H9 (cell line): ENCODE data around the gene YY1. TPM values are rescaled to one million over a fixed set of nuclear protein-coding genes. Genes with fewer than 3 reads are reported as not detected.

Source experiments
- DNase-seq: peaks from one replicate; pipeline ENCODE4 v3.0.0-alpha.2; 2017
- H2AFZ ChIP-seq: one replicate; pipeline ENCODE4 v1.6.1; 2013; ENCODE audit warnings: mild to moderate bottlenecking, low read length, control low read depth, moderate library complexity
- H2AK5ac ChIP-seq: 2 replicates; pipeline ENCODE4 v1.6.1; 2013; ENCODE audit warnings: low read length, control low read depth, mixed read lengths; ENCODE audit not compliant: insufficient read length
- H2BK120ac ChIP-seq: one replicate; pipeline ENCODE4 v1.6.1; 2013; ENCODE audit warnings: low read depth, mild to moderate bottlenecking, low read length, control low read depth, inconsistent platforms; ENCODE audit not compliant: poor library complexity, severe bottlenecking
- H2BK12ac ChIP-seq: 2 replicates; pipeline ENCODE4 v1.6.1; 2013; ENCODE audit warnings: low read length, control low read depth, mixed read lengths, low read depth; ENCODE audit not compliant: insufficient read length
- H2BK15ac ChIP-seq: 2 replicates; pipeline ENCODE4 v1.6.1; 2013; ENCODE audit warnings: low read depth, low read length, control low read depth
- H2BK20ac ChIP-seq: one replicate; pipeline ENCODE4 v1.6.1; 2013; ENCODE audit warnings: low read depth, mild to moderate bottlenecking, low read length, control low read depth, inconsistent platforms; ENCODE audit not compliant: poor library complexity, severe bottlenecking
- H2BK5ac ChIP-seq: 2 replicates; pipeline ENCODE4 v1.6.1; 2013; ENCODE audit warnings: low read length, control low read depth, mixed read lengths; ENCODE audit not compliant: insufficient read length
- H3K14ac ChIP-seq: 2 replicates; pipeline ENCODE4 v1.6.1; 2013; ENCODE audit warnings: low read length, control low read depth; ENCODE audit not compliant: insufficient read depth
- H3K18ac ChIP-seq: 2 replicates; pipeline ENCODE4 v1.6.1; 2013; ENCODE audit warnings: low read depth, mild to moderate bottlenecking, mixed read lengths, low read length, control low read depth; ENCODE audit not compliant: insufficient read length
- H3K23ac ChIP-seq: 2 replicates; pipeline ENCODE4 v1.6.1; 2013; ENCODE audit warnings: low read length, control low read depth, mixed read lengths, low read depth; ENCODE audit not compliant: insufficient read length
- H3K23me2 ChIP-seq: 2 replicates; pipeline ENCODE4 v1.6.1; 2013; ENCODE audit warnings: low read depth, mild to moderate bottlenecking, mixed read lengths, low read length, control low read depth; ENCODE audit not compliant: insufficient read length, poor library complexity, severe bottlenecking
- H3K27ac ChIP-seq: 2 replicates; pipeline ENCODE4 v1.5.1; 2013; ENCODE audit warnings: low read length, control low read depth, mixed read lengths, low read depth; ENCODE audit not compliant: insufficient read length
- H3K27me3 ChIP-seq: 2 replicates; pipeline ENCODE4 v1.6.1; 2013; ENCODE audit warnings: low read length, control low read depth, inconsistent platforms; ENCODE audit not compliant: insufficient read depth
- H3K4ac ChIP-seq: 2 replicates; pipeline ENCODE4 v1.6.1; 2013; ENCODE audit warnings: low read depth, mild to moderate bottlenecking, control low read depth, inconsistent platforms, low read length, moderate library complexity
- H3K4me1 ChIP-seq: 2 replicates; pipeline ENCODE4 v1.6.1; 2013; ENCODE audit warnings: low read length, control low read depth, inconsistent platforms; ENCODE audit not compliant: insufficient read depth
- H3K4me2 ChIP-seq: 2 replicates; pipeline ENCODE4 v1.6.1; 2013; ENCODE audit warnings: low read length, control low read depth, mixed read lengths; ENCODE audit not compliant: insufficient read length, insufficient read depth
- H3K56ac ChIP-seq: 2 replicates; pipeline ENCODE4 v1.6.1; 2013; ENCODE audit warnings: low read depth, mild to moderate bottlenecking, mixed read lengths, low read length, control low read depth; ENCODE audit not compliant: insufficient read length
- H3K79me1 ChIP-seq: 2 replicates; pipeline ENCODE4 v1.6.1; 2013; ENCODE audit warnings: low read depth, mild to moderate bottlenecking, moderate library complexity, low read length, control low read depth, inconsistent platforms; ENCODE audit not compliant: insufficient read depth, poor library complexity, severe bottlenecking
- H3K79me2 ChIP-seq: 2 replicates; pipeline ENCODE4 v1.6.1; 2013; ENCODE audit warnings: low read length, control low read depth, inconsistent platforms; ENCODE audit not compliant: insufficient read depth
- H3K9ac ChIP-seq: 2 replicates; pipeline ENCODE4 v1.6.1; 2013; ENCODE audit warnings: low read length, control low read depth, mixed read lengths; ENCODE audit not compliant: insufficient read length; ENCODE audit errors: extremely low read depth
- H3K9me3 ChIP-seq: one replicate; pipeline ENCODE4 v1.6.1; 2013; ENCODE audit warnings: low read depth, low read length, inconsistent platforms; ENCODE audit not compliant: control insufficient read depth
- H3T11ph ChIP-seq: one replicate; pipeline ENCODE4 v1.6.1; 2013; ENCODE audit warnings: mild to moderate bottlenecking, low read length, control low read depth, inconsistent platforms
- H4K20me1 ChIP-seq: one replicate; pipeline ENCODE4 v1.6.1; 2013; ENCODE audit not compliant: control insufficient read depth, insufficient read length, insufficient read depth
- H4K5ac ChIP-seq: 2 replicates; pipeline ENCODE4 v1.6.1; 2013; ENCODE audit warnings: low read depth, mild to moderate bottlenecking, mixed read lengths, low read length, control low read depth; ENCODE audit not compliant: insufficient read length
- H4K8ac ChIP-seq: replicated peaks from 2 replicates; pipeline ENCODE4 v1.6.1; 2013; ENCODE audit warnings: low read length, control low read depth, mixed read lengths, low read depth; ENCODE audit not compliant: insufficient read length
- H4K91ac ChIP-seq: 2 replicates; pipeline ENCODE4 v1.6.1; 2013; ENCODE audit warnings: low read depth, mild to moderate bottlenecking, moderate library complexity, mixed read lengths, low read length, control low read depth; ENCODE audit not compliant: insufficient read length
- H3K27ac Mint-ChIP-seq, 3 experiments: 2 replicates in 2 of 3; 3 replicates in 1 of 3; pipeline ENCODE4 v1.8.0; 2020 to 2021; ENCODE audit warnings: mixed read lengths in 3 of 3, mild to moderate bottlenecking in 1 of 3, moderate library complexity in 1 of 3
- H3K27me3 Mint-ChIP-seq: 2 replicates; pipeline ENCODE4 v1.8.0; 2021; ENCODE audit warnings: low read depth, mild to moderate bottlenecking, moderate library complexity, mixed read lengths
- H3K36me3 Mint-ChIP-seq, 3 experiments: 2 replicates in 2 of 3; 3 replicates in 1 of 3; pipeline ENCODE4 v1.8.0; 2020 to 2021; ENCODE audit warnings: low read depth in 3 of 3, mixed read lengths in 3 of 3; ENCODE audit not compliant: insufficient read depth in 1 of 3
- H3K4me1 Mint-ChIP-seq, 2 experiments: 2 replicates each; pipeline ENCODE4 v1.8.0; 2020; ENCODE audit warnings: mixed read lengths in 2 of 2
- H3K4me3 Mint-ChIP-seq, 2 experiments: 2 replicates in 1 of 2; 3 replicates in 1 of 2; pipeline ENCODE4 v1.8.0; 2020 to 2021; ENCODE audit warnings: mild to moderate bottlenecking in 2 of 2, mixed read lengths in 2 of 2, moderate library complexity in 1 of 2
- H3K9me3 Mint-ChIP-seq, 2 experiments: 2 replicates in 1 of 2; 3 replicates in 1 of 2; pipeline ENCODE4 v1.8.0; 2020; ENCODE audit warnings: mild to moderate bottlenecking in 2 of 2, mixed read lengths in 2 of 2, moderate library complexity in 1 of 2
- WGBS: extraction: QIAGEN DNeasy Blood & Tissue Kit; methylation state at CpG from one replicate; pipeline ENCODE4 v1.1.7; 2013; ENCODE audit warnings: missing lambda C conversion rate, low lambda C conversion rate, mixed read lengths; ENCODE audit not compliant: insufficient read length; ENCODE audit errors: extremely low coverage; 5-methylcytosine and 5-hydroxymethylcytosine counted together
- total RNA-seq: library from RNA; stranded (reverse); gene quantifications from 2 replicates; pipeline ENCODE4 v1.2.1, GENCODE V29; 2021
- TF ChIP-seq, protein P1 (sequence below): fragments of 200-600 bp; sonication (generic); conservative IDR thresholded peaks from 3 replicates; pipeline ENCODE4 v1.8.0; 2021; ENCODE audit warnings: antibody characterized with exemption, mild to moderate bottlenecking

The YY1 gene
- total RNA-seq, 1 experiment from 2014 or later = 103 TPM

DNA sequence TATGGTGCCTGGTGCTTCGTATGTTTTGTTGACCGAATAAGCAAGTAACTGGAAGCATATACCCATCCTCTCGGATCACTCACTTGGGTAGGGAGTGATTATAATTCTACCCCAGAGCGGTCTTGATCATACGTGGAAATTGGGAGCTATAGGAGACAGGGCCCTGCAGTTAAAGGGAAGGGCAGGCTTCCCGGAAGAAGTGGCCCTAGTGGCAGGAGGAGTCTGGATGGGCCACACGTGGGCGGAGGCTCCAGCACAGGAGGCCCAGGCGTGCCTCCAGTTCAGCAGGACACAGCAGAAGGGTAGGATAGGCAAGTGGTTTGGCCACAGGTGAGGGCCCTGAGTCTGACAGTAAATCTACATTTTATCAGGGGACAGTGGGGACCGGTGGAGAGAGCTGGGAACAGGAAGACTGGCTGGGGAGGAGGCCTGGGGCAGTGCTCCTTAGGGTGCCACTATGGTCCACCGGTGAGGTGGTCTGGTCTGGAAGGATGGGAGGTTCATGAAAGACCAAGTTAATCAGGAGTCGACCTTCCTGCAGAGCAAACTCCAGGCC is 23.5 kb upstream of the YY1 start:
- Histone ChIP-seq H4K20me1 (no peaks in the 10 kb centered on the region), H3K4ac (no peak overlapping the region), H2BK12ac (no peak overlapping the region), H4K5ac (no peak overlapping the region), H2BK15ac (no peak overlapping the region), H2AFZ (no peak overlapping the region), H2BK5ac (no peak overlapping the region), H3T11ph (no peak overlapping the region), H3K14ac (no peak overlapping the region), H3K79me1 (no peaks in the 10 kb centered on the region), H4K91ac (no peak overlapping the region), H2BK120ac (no peak overlapping the region), H3K27me3 (no peaks in the 10 kb centered on the region), H4K8ac (no peak overlapping the region), H2AK5ac (no peak overlapping the region), H3K4me1 (peaks cover 2% of the 10 kb centered on the region; the same call in 1 of the 2 replicates), H3K56ac (no peak overlapping the region), H3K18ac (no peak overlapping the region), H3K79me2 (no peaks in the 10 kb centered on the region), H3K9ac (no peak overlapping the region), H3K9me3 (no peaks in the 10 kb centered on the region), H3K27ac (no peak overlapping the region), H3K4me2 (no peak overlapping the region), H3K23ac (no peak overlapping the region), H3K23me2 (peaks cover 4% of the 10 kb centered on the region), H2BK20ac (no peak overlapping the region)
- peaks cover 17 to 20% of the 10 kb centered on the region in 2 experiments for H3K4me1 Mint-ChIP-seq
- DNase-seq = no peak
- H3K27ac Mint-ChIP-seq = peak overlapping the region in 2 of 3 experiments; percentile 52 to 98; a peak in 3 of 7 replicates
- H3K36me3 Mint-ChIP-seq = no peaks in the 10 kb centered on the region; a peak in 2 of 7 replicates
- no CpG with 5 or more reads among the region's 12 CpGs for WGBS
- TF ChIP-seq, protein P1, sequence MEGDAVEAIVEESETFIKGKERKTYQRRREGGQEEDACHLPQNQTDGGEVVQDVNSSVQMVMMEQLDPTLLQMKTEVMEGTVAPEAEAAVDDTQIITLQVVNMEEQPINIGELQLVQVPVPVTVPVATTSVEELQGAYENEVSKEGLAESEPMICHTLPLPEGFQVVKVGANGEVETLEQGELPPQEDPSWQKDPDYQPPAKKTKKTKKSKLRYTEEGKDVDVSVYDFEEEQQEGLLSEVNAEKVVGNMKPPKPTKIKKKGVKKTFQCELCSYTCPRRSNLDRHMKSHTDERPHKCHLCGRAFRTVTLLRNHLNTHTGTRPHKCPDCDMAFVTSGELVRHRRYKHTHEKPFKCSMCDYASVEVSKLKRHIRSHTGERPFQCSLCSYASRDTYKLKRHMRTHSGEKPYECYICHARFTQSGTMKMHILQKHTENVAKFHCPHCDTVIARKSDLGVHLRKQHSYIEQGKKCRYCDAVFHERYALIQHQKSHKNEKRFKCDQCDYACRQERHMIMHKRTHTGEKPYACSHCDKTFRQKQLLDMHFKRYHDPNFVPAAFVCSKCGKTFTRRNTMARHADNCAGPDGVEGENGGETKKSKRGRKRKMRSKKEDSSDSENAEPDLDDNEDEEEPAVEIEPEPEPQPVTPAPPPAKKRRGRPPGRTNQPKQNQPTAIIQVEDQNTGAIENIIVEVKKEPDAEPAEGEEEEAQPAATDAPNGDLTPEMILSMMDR = no peak
- H3K4me3 Mint-ChIP-seq = peak overlapping the region; percentile 20 to 75; a peak in 2 of 5 replicates
- H3K27me3 Mint-ChIP-seq = peaks cover 1% of the 10 kb centered on the region; the same call in 1 of the 2 replicates
- H3K9me3 Mint-ChIP-seq = no peaks in the 10 kb centered on the region
